ENCODE measurements around the gene CTPS2. TPM values are rescaled to one million over a fixed set of nuclear protein-coding genes. Genes with fewer than 3 reads are reported as not detected.

CTPS2 gene
- total RNA-seq, 1 donor from 2014 or later, result 59.0 TPM

GRCh38 chrX:16558489-16558888 is 154.0 kb downstream of the CTPS2 start:
- H3K36me3 Mint-ChIP-seq, result no peaks in the 10 kb centered on the region
- H3K4me1 Mint-ChIP-seq (ENCODE audit: unreplicated experiment), result peaks cover 5% of the 10 kb centered on the region
- no peak overlapping the region for H3K4me3 Mint-ChIP-seq
- no peak overlapping the region for H3K27ac Mint-ChIP-seq
- TF ChIP-seq CTCF (conservative IDR thresholded peaks at IDR 0.05), result no peak
- no peak for DNase-seq (ENCODE audit: extremely low spot score, unreplicated experiment)
- no peaks in the 10 kb centered on the region for H3K27me3 Mint-ChIP-seq
- H3K9me3 Mint-ChIP-seq, result peaks cover 4% of the 10 kb centered on the region

- Mint-ChIP-seq H3K27ac (no peak overlapping the region), H3K4me1 (ENCODE audit: unreplicated experiment) (no peaks in the 10 kb centered on the region), H3K4me3 (no peak overlapping the region), H3K27me3 (no peaks in the 10 kb centered on the region), H3K9me3 (peaks cover 9% of the 10 kb centered on the region), H3K36me3 (no peaks in the 10 kb centered on the region)
- no peak for TF ChIP-seq CTCF (conservative IDR thresholded peaks at IDR 0.05)
- no peak for DNase-seq (ENCODE audit: extremely low spot score, unreplicated experiment)
Measured at GRCh38 chrX:16552546-16552945, 159.9 kb downstream of the CTPS2 start.

- Mint-ChIP-seq H3K36me3 (no peaks in the 10 kb centered on the region), H3K27ac (no peak overlapping the region)
- TF ChIP-seq CTCF (conservative IDR thresholded peaks at IDR 0.05), result no peak
Measured at GRCh38 chrX:16547644-16548043, 164.8 kb downstream of the CTPS2 start.

GRCh38 chrX:16544969-16545368 is 167.5 kb downstream of the CTPS2 start:
- DNase-seq (ENCODE audit: extremely low spot score, unreplicated experiment), result no peak
- H3K27me3 Mint-ChIP-seq, result no peaks in the 10 kb centered on the region

More at GRCh38 chrX:16547644-16548043, 164.8 kb downstream of the CTPS2 start:
- Mint-ChIP-seq H3K9me3 (peaks cover 5% of the 10 kb centered on the region), H3K4me1 (ENCODE audit: unreplicated experiment) (no peaks in the 10 kb centered on the region), H3K27me3 (no peaks in the 10 kb centered on the region), H3K4me3 (no peak overlapping the region)
- no peak for DNase-seq (ENCODE audit: extremely low spot score, unreplicated experiment)

More at GRCh38 chrX:16544969-16545368, 167.5 kb downstream of the CTPS2 start:
- no peak overlapping the region for H3K4me3 Mint-ChIP-seq
- no peaks in the 10 kb centered on the region for H3K36me3 Mint-ChIP-seq
- TF ChIP-seq CTCF (conservative IDR thresholded peaks at IDR 0.05), result no peak
- peaks cover 5% of the 10 kb centered on the region for H3K9me3 Mint-ChIP-seq
- H3K4me1 Mint-ChIP-seq (ENCODE audit: unreplicated experiment), result no peaks in the 10 kb centered on the region
- no peak overlapping the region for H3K27ac Mint-ChIP-seq

Small RNAs within 50 kb of the gene (microRNA-seq; reads per million reads assigned to microRNA genes)
- not detected for gene MIR548AM

Other genes starting within 250 kb of the CTPS2 start
- 5.5 and 30.8 TPM in 2 replicates for gene S100G, start 62.5 kb downstream of the CTPS2 start, total RNA-seq (ENCODE audit: low replicate concordance)
- gene SYAP1, start 6.9 kb upstream of the CTPS2 start, total RNA-seq (ENCODE audit: low replicate concordance), result 46.9 and 48.4 TPM in 2 replicates
- 24.5 and 27.3 TPM in 2 replicates for gene TXLNG, start 73.8 kb upstream of the CTPS2 start, total RNA-seq (ENCODE audit: low replicate concordance)
- 157 and 202 TPM in 2 replicates for gene RBBP7, start 157.7 kb upstream of the CTPS2 start, total RNA-seq (ENCODE audit: low replicate concordance)
- gene REPS2, start 234.0 kb upstream of the CTPS2 start, total RNA-seq (ENCODE audit: low replicate concordance), result 1.6 and 2.9 TPM in 2 replicates

All from type B pancreatic cell (in vitro differentiated cells).